ENCODE measurements around the gene POLR3E.

The POLR3E gene

GRCh38 chr16:22317625-22318024 lies 20.4 kb downstream of the POLR3E start:
- Histone ChIP-seq H3K4me1 (ENCODE audit: control insufficient read depth, insufficient read depth, low read length, poor library complexity, severe bottlenecking) (no peaks in the 10 kb centered on the region), H3K9me3 (ENCODE audit: control insufficient read depth, low read length) (no peaks in the 10 kb centered on the region), H3K27ac (ENCODE audit: low read depth, low read length, severe bottlenecking) (no peak overlapping the region), H3K36me3 (ENCODE audit: control insufficient read depth, insufficient read depth, low read length) (peaks cover 62% of the 10 kb centered on the region), H3K4me3 (ENCODE audit: extremely low read depth, insufficient read depth, low read length, poor library complexity, severe bottlenecking) (no peak overlapping the region)
- WGBS, 2 experiments (ENCODE audit: insufficient coverage in 2 of 2): 94 to 99% methylated on average over 6 of the region's 6 CpGs

GRCh38 chr16:22318690-22319358 lies 21.6 kb downstream of the POLR3E start:
- WGBS, 2 experiments (ENCODE audit: insufficient coverage in 2 of 2): 93% methylated on average over 7 to 12 of the region's 18 CpGs
- H3K4me3 ChIP-seq (ENCODE audit: extremely low read depth, insufficient read depth, low read length, poor library complexity, severe bottlenecking): no peak overlapping the region
- peaks cover 62% of the 10 kb centered on the region for H3K36me3 ChIP-seq (ENCODE audit: control insufficient read depth, insufficient read depth, low read length)
- H3K9me3 ChIP-seq (ENCODE audit: control insufficient read depth, low read length): no peaks in the 10 kb centered on the region
- H3K27ac ChIP-seq (ENCODE audit: low read depth, low read length, severe bottlenecking): no peak overlapping the region
- no peaks in the 10 kb centered on the region for H3K4me1 ChIP-seq (ENCODE audit: control insufficient read depth, insufficient read depth, low read length, poor library complexity, severe bottlenecking)

- no peaks in the 10 kb centered on the region for H3K9me3 ChIP-seq (ENCODE audit: control insufficient read depth, low read length)
- no peak overlapping the region for H3K4me3 ChIP-seq (ENCODE audit: extremely low read depth, insufficient read depth, low read length, poor library complexity, severe bottlenecking)
- no peaks in the 10 kb centered on the region for H3K4me1 ChIP-seq (ENCODE audit: control insufficient read depth, insufficient read depth, low read length, poor library complexity, severe bottlenecking)
- peaks cover 70% of the 10 kb centered on the region for H3K36me3 ChIP-seq (ENCODE audit: control insufficient read depth, insufficient read depth, low read length)
- 83 to 85% methylated on average over 7 to 8 of the region's 13 CpGs for WGBS, 2 experiments (ENCODE audit: insufficient coverage in 2 of 2)
- peak overlapping the region; percentile 37 for H3K27ac ChIP-seq (ENCODE audit: low read depth, low read length, severe bottlenecking)
These were observed 23.5 kb downstream of the POLR3E start for GRCh38 chr16:22320572-22321339.

GRCh38 chr16:22321340-22322001 lies 24.3 kb downstream of the POLR3E start:
- Histone ChIP-seq H3K9me3 (ENCODE audit: control insufficient read depth, low read length) (no peaks in the 10 kb centered on the region), H3K27ac (ENCODE audit: low read depth, low read length, severe bottlenecking) (no peak overlapping the region), H3K36me3 (ENCODE audit: control insufficient read depth, insufficient read depth, low read length) (peaks cover 68% of the 10 kb centered on the region), H3K4me3 (ENCODE audit: extremely low read depth, insufficient read depth, low read length, poor library complexity, severe bottlenecking) (no peak overlapping the region), H3K4me1 (ENCODE audit: control insufficient read depth, insufficient read depth, low read length, poor library complexity, severe bottlenecking) (no peaks in the 10 kb centered on the region)
- WGBS, 2 experiments (ENCODE audit: insufficient coverage in 2 of 2): 62 to 65% methylated on average over 16 of the region's 16 CpGs

- H3K9me3 ChIP-seq (ENCODE audit: control insufficient read depth, low read length): no peaks in the 10 kb centered on the region
- no peak overlapping the region for H3K27ac ChIP-seq (ENCODE audit: low read depth, low read length, severe bottlenecking)
- no peaks in the 10 kb centered on the region for H3K4me1 ChIP-seq (ENCODE audit: control insufficient read depth, insufficient read depth, low read length, poor library complexity, severe bottlenecking)
- H3K4me3 ChIP-seq (ENCODE audit: extremely low read depth, insufficient read depth, low read length, poor library complexity, severe bottlenecking): no peak overlapping the region
- peaks cover 69% of the 10 kb centered on the region for H3K36me3 ChIP-seq (ENCODE audit: control insufficient read depth, insufficient read depth, low read length)
- WGBS, 2 experiments (ENCODE audit: insufficient coverage in 2 of 2): 96 to 97% methylated on average over 11 of the region's 11 CpGs
These were observed 24.8 kb downstream of the POLR3E start for GRCh38 chr16:22322021-22322471.

GRCh38 chr16:22322741-22323140 lies 25.5 kb downstream of the POLR3E start:
- Histone ChIP-seq H3K36me3 (ENCODE audit: control insufficient read depth, insufficient read depth, low read length) (peaks cover 69% of the 10 kb centered on the region), H3K27ac (ENCODE audit: low read depth, low read length, severe bottlenecking) (no peak overlapping the region), H3K9me3 (ENCODE audit: control insufficient read depth, low read length) (no peaks in the 10 kb centered on the region), H3K4me3 (ENCODE audit: extremely low read depth, insufficient read depth, low read length, poor library complexity, severe bottlenecking) (no peak overlapping the region), H3K4me1 (ENCODE audit: control insufficient read depth, insufficient read depth, low read length, poor library complexity, severe bottlenecking) (no peaks in the 10 kb centered on the region)
- 95 to 99% methylated on average over 14 to 16 of the region's 17 CpGs for WGBS, 2 experiments (ENCODE audit: insufficient coverage in 2 of 2)

- no peaks in the 10 kb centered on the region for H3K9me3 ChIP-seq (ENCODE audit: control insufficient read depth, low read length)
- 91 to 96% methylated on average over 7 of the region's 12 CpGs for WGBS, 2 experiments (ENCODE audit: insufficient coverage in 2 of 2)
- H3K4me3 ChIP-seq (ENCODE audit: extremely low read depth, insufficient read depth, low read length, poor library complexity, severe bottlenecking): no peak overlapping the region
- H3K36me3 ChIP-seq (ENCODE audit: control insufficient read depth, insufficient read depth, low read length): peaks cover 71% of the 10 kb centered on the region
- no peaks in the 10 kb centered on the region for H3K4me1 ChIP-seq (ENCODE audit: control insufficient read depth, insufficient read depth, low read length, poor library complexity, severe bottlenecking)
- no peak overlapping the region for H3K27ac ChIP-seq (ENCODE audit: low read depth, low read length, severe bottlenecking)
These were observed 26.2 kb downstream of the POLR3E start for GRCh38 chr16:22323173-22323958.

GRCh38 chr16:22323959-22324786 lies 27.0 kb downstream of the POLR3E start:
- 96 to 97% methylated on average over 16 to 17 of the region's 24 CpGs for WGBS, 2 experiments (ENCODE audit: insufficient coverage in 2 of 2)
- H3K27ac ChIP-seq (ENCODE audit: low read depth, low read length, severe bottlenecking): no peak overlapping the region
- H3K4me1 ChIP-seq (ENCODE audit: control insufficient read depth, insufficient read depth, low read length, poor library complexity, severe bottlenecking): no peaks in the 10 kb centered on the region
- no peak overlapping the region for H3K4me3 ChIP-seq (ENCODE audit: extremely low read depth, insufficient read depth, low read length, poor library complexity, severe bottlenecking)
- H3K9me3 ChIP-seq (ENCODE audit: control insufficient read depth, low read length): no peaks in the 10 kb centered on the region
- H3K36me3 ChIP-seq (ENCODE audit: control insufficient read depth, insufficient read depth, low read length): peaks cover 79% of the 10 kb centered on the region

GRCh38 chr16:22324787-22325597 lies 27.8 kb downstream of the POLR3E start:
- no peak overlapping the region for H3K4me3 ChIP-seq (ENCODE audit: extremely low read depth, insufficient read depth, low read length, poor library complexity, severe bottlenecking)
- H3K4me1 ChIP-seq (ENCODE audit: control insufficient read depth, insufficient read depth, low read length, poor library complexity, severe bottlenecking): no peaks in the 10 kb centered on the region
- H3K36me3 ChIP-seq (ENCODE audit: control insufficient read depth, insufficient read depth, low read length): peaks cover 84% of the 10 kb centered on the region
- H3K9me3 ChIP-seq (ENCODE audit: control insufficient read depth, low read length): no peaks in the 10 kb centered on the region
- WGBS, 2 experiments (ENCODE audit: insufficient coverage in 2 of 2): 94 to 97% methylated on average over 14 to 15 of the region's 19 CpGs
- H3K27ac ChIP-seq (ENCODE audit: low read depth, low read length, severe bottlenecking): no peak overlapping the region
